GM21526 (cell line): ENCODE results near the gene TRAPPC1.
"Not testable (repeated sequence)": the region's sequence is repeated elsewhere in the genome, so short reads cannot be mapped to it uniquely, and the experiment has no call there.

Source experiments
- ATAC-seq: cut with Tn5 transposase; IDR thresholded peaks from one replicate; pipeline ENCODE4 v1.9.1; 2021; ENCODE audit warnings: moderate library complexity; ENCODE audit not compliant: unreplicated experiment, low FRiP score

The TRAPPC1 gene

GRCh38 chr17:7931709-7932482 is at the start of gene TRAPPC1, which contains the start of gene CNTROB:
Gene TRAPPC1 (minus strand): TSS chr17:7931946. CDS start chr17:7931829, 117 bp downstream.
Gene CNTROB (plus strand): TSS chr17:7932206. CDS start chr17:7933080, 874 bp downstream.
- ATAC-seq: peak; percentile 87

- no peak for ATAC-seq
Measured at GRCh38 chr17:7977805-7978204, 46.1 kb upstream of the TRAPPC1 start.

GRCh38 chr17:7977039-7977438 is 45.3 kb upstream of the TRAPPC1 start:
- ATAC-seq: no peak

- no peak for ATAC-seq
Measured at GRCh38 chr17:7974638-7975131, 42.9 kb upstream of the TRAPPC1 start.

GRCh38 chr17:7972131-7972785 is 40.5 kb upstream of the TRAPPC1 start:
- no peak for ATAC-seq

- no peak for ATAC-seq
Measured at GRCh38 chr17:7971651-7972050, 39.9 kb upstream of the TRAPPC1 start.

- no peak for ATAC-seq
Measured at GRCh38 chr17:7969433-7969832, 37.7 kb upstream of the TRAPPC1 start.

GRCh38 chr17:7967751-7968150 is 36.0 kb upstream of the TRAPPC1 start:
- ATAC-seq: no peak

GRCh38 chr17:7961421-7961820 is 29.7 kb upstream of the TRAPPC1 start:
- no peak for ATAC-seq

GRCh38 chr17:7959503-7960253 is 27.9 kb upstream of the TRAPPC1 start:
- no peak for ATAC-seq

- no peak for ATAC-seq
Measured at GRCh38 chr17:7956228-7956965, 24.7 kb upstream of the TRAPPC1 start.

GRCh38 chr17:7955414-7956227 is 23.9 kb upstream of the TRAPPC1 start:
- no peak for ATAC-seq

GRCh38 chr17:7953266-7953665 is 21.5 kb upstream of the TRAPPC1 start:
- ATAC-seq: not testable (repeated sequence)

GRCh38 chr17:7951143-7951792 is 19.5 kb upstream of the TRAPPC1 start:
- peak; percentile 66 for ATAC-seq

- ATAC-seq: no peak
Measured at GRCh38 chr17:7950578-7950977, 18.8 kb upstream of the TRAPPC1 start.

- ATAC-seq: no peak
Measured at GRCh38 chr17:7947651-7948050, 15.9 kb upstream of the TRAPPC1 start.

- ATAC-seq: no peak
Measured at GRCh38 chr17:7946441-7946840, 14.7 kb upstream of the TRAPPC1 start.

GRCh38 chr17:7945651-7946050 is 13.9 kb upstream of the TRAPPC1 start:
- no peak for ATAC-seq

- no peak for ATAC-seq
Measured at GRCh38 chr17:7944326-7944725, 12.6 kb upstream of the TRAPPC1 start.
